HEK293T (cell line): ENCODE measurements around the gene LDHD.

ENCODE experiments used
- ARNT ChIP-seq: fragments of 450-650 bp; IDR thresholded peaks from 2 replicates; pipeline ENCODE4 v1.6.1; 2017; ENCODE audit warnings: mild to moderate bottlenecking
- BHLHE40 ChIP-seq: fragments of 450-650 bp; IDR thresholded peaks from 2 replicates; pipeline ENCODE4 v1.6.1; 2016; ENCODE audit warnings: mild to moderate bottlenecking, moderate library complexity, borderline replicate concordance
- ELF4 ChIP-seq: fragments of 450-650 bp; IDR thresholded peaks from 2 replicates; pipeline ENCODE4 v1.6.1; 2017; ENCODE audit warnings: antibody characterized with exemption
- FOXA1 ChIP-seq: fragments of 450-650 bp; IDR thresholded peaks from 2 replicates; pipeline ENCODE4 v1.6.1; 2016; ENCODE audit warnings: mild to moderate bottlenecking
- FOXK2 ChIP-seq: fragments of 450-650 bp; IDR thresholded peaks from 2 replicates; pipeline ENCODE4 v1.6.1; 2016; ENCODE audit warnings: mild to moderate bottlenecking
- FOXM1 ChIP-seq: fragments of 450-650 bp; IDR thresholded peaks from 2 replicates; pipeline ENCODE4 v1.6.1; 2017; ENCODE audit warnings: mild to moderate bottlenecking, borderline replicate concordance
- L3MBTL2 ChIP-seq: fragments of 450-650 bp; conservative IDR thresholded peaks from 2 replicates; pipeline ENCODE4 v1.6.1; 2016; ENCODE audit warnings: mild to moderate bottlenecking
- LEF1 ChIP-seq: fragments of 450-650 bp; IDR thresholded peaks from 2 replicates; pipeline ENCODE4 v1.6.1; 2017; ENCODE audit warnings: mild to moderate bottlenecking, borderline replicate concordance
- SP1 ChIP-seq: fragments of 450-650 bp; IDR thresholded peaks from 2 replicates; pipeline ENCODE4 v1.6.1; 2017
- SUZ12 ChIP-seq: fragments of 450-650 bp; IDR thresholded peaks from 2 replicates; pipeline ENCODE4 v1.6.1; 2016; ENCODE audit warnings: mild to moderate bottlenecking
- TARDBP ChIP-seq: fragments of 450-650 bp; IDR thresholded peaks from 2 replicates; pipeline ENCODE4 v1.6.1; 2016
- TF ChIP-seq, protein P1 (sequence below): fragments of 450-650 bp; IDR thresholded peaks from 2 replicates; pipeline ENCODE4 v1.6.1; 2016

DNA sequence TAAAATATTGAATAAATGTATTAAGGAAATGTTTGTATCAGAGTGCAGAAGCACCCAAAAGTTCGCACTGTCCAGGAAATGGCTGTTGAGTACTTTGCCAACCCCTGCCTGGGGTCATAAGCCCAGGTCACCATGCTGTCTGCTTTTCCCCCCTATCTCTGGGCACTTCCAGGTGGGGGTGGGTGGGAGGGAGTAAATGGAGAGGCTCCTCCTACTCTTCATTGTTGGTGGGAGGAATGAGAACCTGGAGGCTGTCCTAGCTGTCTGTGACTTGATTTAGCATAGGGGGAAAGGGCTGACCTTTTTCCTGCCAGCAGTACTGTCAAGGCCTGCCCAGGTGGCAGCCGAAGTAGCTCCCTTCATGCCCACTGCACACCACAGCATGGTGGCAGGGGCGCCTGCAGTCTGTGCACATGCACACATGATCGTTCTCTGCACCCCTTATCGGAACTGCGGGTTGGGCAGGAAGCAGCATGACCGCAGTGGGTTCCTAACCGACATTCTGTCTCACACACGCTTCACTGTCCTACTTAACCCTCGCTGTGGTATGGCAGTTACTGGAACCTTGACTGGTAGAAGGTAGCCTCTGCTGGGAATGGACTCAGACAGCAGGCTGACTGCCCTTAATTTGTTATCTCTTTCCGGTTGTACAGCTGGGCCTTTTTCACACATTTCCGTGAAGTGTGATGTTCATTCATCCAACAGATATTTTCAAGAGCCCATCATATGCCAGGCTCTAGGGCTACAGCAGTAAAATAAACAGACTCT, 41.5 kb downstream of the LDHD start:
- TF ChIP-seq TARDBP (no peak), ARNT (no peak), FOXM1 (no peak), BHLHE40 (no peak), FOXA1 (no peak), L3MBTL2 (no peak), LEF1 (no peak), ELF4 (no peak), SP1 (no peak), SUZ12 (no peak), FOXK2 (no peak)
- TF ChIP-seq, protein P1, sequence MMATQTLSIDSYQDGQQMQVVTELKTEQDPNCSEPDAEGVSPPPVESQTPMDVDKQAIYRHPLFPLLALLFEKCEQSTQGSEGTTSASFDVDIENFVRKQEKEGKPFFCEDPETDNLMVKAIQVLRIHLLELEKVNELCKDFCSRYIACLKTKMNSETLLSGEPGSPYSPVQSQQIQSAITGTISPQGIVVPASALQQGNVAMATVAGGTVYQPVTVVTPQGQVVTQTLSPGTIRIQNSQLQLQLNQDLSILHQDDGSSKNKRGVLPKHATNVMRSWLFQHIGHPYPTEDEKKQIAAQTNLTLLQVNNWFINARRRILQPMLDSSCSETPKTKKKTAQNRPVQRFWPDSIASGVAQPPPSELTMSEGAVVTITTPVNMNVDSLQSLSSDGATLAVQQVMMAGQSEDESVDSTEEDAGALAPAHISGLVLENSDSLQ: no peak
